Calu3 (cell line): ENCODE results near the gene OR6K2. TPM values are rescaled to one million over a fixed set of nuclear protein-coding genes. Genes with fewer than 3 reads are reported as not detected.

Experiments
- BruUV-seq: library from RNA; stranded (reverse); fragments of 400-500 nt; replicated peaks from 2 replicates; lab custom pipeline; 2021; lab: Mats Ljungman, UMichigan
- CTCF ChIA-PET: fragments of 300-600 bp; sonication (Branson Sonifier 250); formaldehyde crosslinking; loops from one replicate; lab custom pipeline; 2022; ENCODE audit warnings: antibody characterized with exemption; lab: Charles Lee
- DNase-seq: peaks from one replicate; pipeline ENCODE4 v3.0.0; 2022
- H3K27ac Mint-ChIP-seq: one replicate; pipeline ENCODE4 v1.8.0; 2022; ENCODE audit warnings: mixed read lengths; ENCODE audit not compliant: unreplicated experiment
- H3K27me3 Mint-ChIP-seq: one replicate; pipeline ENCODE4 v1.8.0; 2022; ENCODE audit warnings: mixed read lengths; ENCODE audit not compliant: unreplicated experiment
- H3K36me3 Mint-ChIP-seq: one replicate; pipeline ENCODE4 v1.8.0; 2022; ENCODE audit warnings: mild to moderate bottlenecking, moderate library complexity, mixed read lengths; ENCODE audit not compliant: insufficient read depth, unreplicated experiment
- H3K4me1 Mint-ChIP-seq: one replicate; pipeline ENCODE4 v1.8.0; 2022; ENCODE audit warnings: mild to moderate bottlenecking, low read depth, mixed read lengths; ENCODE audit not compliant: unreplicated experiment
- H3K4me3 Mint-ChIP-seq: one replicate; pipeline ENCODE4 v1.8.0; 2022; ENCODE audit warnings: mild to moderate bottlenecking, low read depth, moderate library complexity, mixed read lengths; ENCODE audit not compliant: unreplicated experiment
- H3K9me3 Mint-ChIP-seq: one replicate; pipeline ENCODE4 v1.8.0; 2022; ENCODE audit warnings: low read depth, mixed read lengths; ENCODE audit not compliant: unreplicated experiment
- intact Hi-C: fragments of 100-400 bp; cut with micrococcal nuclease; formaldehyde crosslinking; loops from one replicate; pipeline ENCODE4 v1.10.0; 2022; ENCODE audit not compliant: unreplicated experiment
- total RNA-seq: library from RNA; stranded (reverse); gene quantifications from 2 replicates; pipeline ENCODE4 v1.2.3, GENCODE V29; 2022
- TF ChIP-seq, protein P1 (sequence below): fragments of 200-600 bp; IDR thresholded peaks from one replicate; pipeline ENCODE4 v1.8.0; 2022; ENCODE audit warnings: antibody characterized with exemption; ENCODE audit not compliant: unreplicated experiment

OR6K2 gene
- total RNA-seq, 1 experiment from 2014 or later, result not detected

GRCh38 chr1:158719664-158720063 is 19.2 kb upstream of the OR6K2 start:
- Mint-ChIP-seq H3K4me1 (no peaks in the 10 kb centered on the region), H3K9me3 (peaks cover 2% of the 10 kb centered on the region), H3K36me3 (no peaks in the 10 kb centered on the region), H3K27me3 (no peaks in the 10 kb centered on the region), H3K4me3 (no peak overlapping the region), H3K27ac (no peak overlapping the region)
- no peak for DNase-seq
- intact Hi-C loops, result loop anchor here (10.0 kb wide), 1 partner anchor 355 kb away; the partner anchor contains the start of gene AIM2
- CTCF ChIA-PET, result interaction anchor here (1.4 kb wide), 1 partner anchor 10 kb away, joined by 3 read pairs; no protein-coding TSS in a partner anchor
- BruUV-seq, result no TSS peak
- TF ChIP-seq, protein P1, sequence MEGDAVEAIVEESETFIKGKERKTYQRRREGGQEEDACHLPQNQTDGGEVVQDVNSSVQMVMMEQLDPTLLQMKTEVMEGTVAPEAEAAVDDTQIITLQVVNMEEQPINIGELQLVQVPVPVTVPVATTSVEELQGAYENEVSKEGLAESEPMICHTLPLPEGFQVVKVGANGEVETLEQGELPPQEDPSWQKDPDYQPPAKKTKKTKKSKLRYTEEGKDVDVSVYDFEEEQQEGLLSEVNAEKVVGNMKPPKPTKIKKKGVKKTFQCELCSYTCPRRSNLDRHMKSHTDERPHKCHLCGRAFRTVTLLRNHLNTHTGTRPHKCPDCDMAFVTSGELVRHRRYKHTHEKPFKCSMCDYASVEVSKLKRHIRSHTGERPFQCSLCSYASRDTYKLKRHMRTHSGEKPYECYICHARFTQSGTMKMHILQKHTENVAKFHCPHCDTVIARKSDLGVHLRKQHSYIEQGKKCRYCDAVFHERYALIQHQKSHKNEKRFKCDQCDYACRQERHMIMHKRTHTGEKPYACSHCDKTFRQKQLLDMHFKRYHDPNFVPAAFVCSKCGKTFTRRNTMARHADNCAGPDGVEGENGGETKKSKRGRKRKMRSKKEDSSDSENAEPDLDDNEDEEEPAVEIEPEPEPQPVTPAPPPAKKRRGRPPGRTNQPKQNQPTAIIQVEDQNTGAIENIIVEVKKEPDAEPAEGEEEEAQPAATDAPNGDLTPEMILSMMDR, result no peak

DNA sequence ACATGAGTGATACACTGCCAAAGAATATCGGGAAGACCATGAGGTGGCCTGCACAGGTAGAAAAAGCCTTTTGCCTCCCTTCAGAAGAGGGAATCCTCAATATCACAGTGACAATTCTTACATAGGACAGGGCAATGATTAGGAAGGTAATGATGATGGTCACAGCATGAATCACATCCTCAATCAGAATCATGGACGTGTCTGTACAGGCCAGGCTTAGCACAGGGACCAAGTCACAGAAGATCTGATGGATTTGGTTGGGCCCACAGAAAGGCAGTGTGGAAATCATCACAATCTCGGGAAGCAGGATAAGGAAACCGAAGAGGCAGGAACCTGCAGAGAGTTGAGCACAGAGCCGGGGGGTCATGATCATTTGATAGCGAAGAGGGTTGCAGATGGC is 16.9 kb upstream of the OR6K2 start:
- Mint-ChIP-seq H3K27me3 (no peaks in the 10 kb centered on the region), H3K4me3 (no peak overlapping the region), H3K9me3 (peaks cover 2% of the 10 kb centered on the region), H3K36me3 (no peaks in the 10 kb centered on the region), H3K27ac (no peak overlapping the region), H3K4me1 (no peaks in the 10 kb centered on the region)
- TF ChIP-seq, protein P1, result no peak
- CTCF ChIA-PET, result no interaction called here
- intact Hi-C loops, result loop anchor here (10.0 kb wide), 1 partner anchor 357 kb away; the partner anchor contains the start of gene AIM2
- no peak for DNase-seq
- no TSS peak for BruUV-seq

- Mint-ChIP-seq H3K4me1 (no peaks in the 10 kb centered on the region), H3K9me3 (peaks cover 2% of the 10 kb centered on the region), H3K4me3 (no peak overlapping the region), H3K27ac (no peak overlapping the region), H3K36me3 (no peaks in the 10 kb centered on the region), H3K27me3 (no peaks in the 10 kb centered on the region)
- BruUV-seq, result no TSS peak
- intact Hi-C loops, result loop anchor here (10.0 kb wide), 1 partner anchor 358 kb away; the partner anchor contains the start of gene AIM2
- CTCF ChIA-PET, result no interaction called here
- TF ChIP-seq, protein P1, result no peak
- no peak for DNase-seq
These were observed 15.9 kb upstream of the OR6K2 start for GRCh38 chr1:158716335-158716734.

DNA sequence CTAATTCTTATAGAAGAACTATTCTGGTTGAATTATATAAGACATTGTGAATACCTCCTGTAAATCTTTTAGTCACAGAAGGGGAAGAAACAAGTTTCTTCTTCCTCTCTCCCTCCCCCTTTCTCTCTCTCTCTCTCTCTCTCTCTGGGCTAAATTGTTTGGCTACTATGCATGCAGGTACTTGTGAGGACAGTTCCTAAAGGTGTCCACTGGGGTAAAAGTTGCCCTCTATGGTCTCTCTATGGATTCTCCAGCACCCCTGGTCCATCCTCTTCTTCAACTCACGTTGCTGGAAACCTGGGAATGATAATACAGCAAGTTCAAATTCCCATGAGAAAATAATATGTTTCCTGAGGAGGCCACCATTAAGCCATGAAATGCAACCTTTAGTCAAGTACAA is 14.3 kb upstream of the OR6K2 start:
- TF ChIP-seq, protein P1, result no peak
- no TSS peak for BruUV-seq
- DNase-seq, result no peak
- no peak overlapping the region for H3K4me3 Mint-ChIP-seq
- CTCF ChIA-PET, result no interaction called here
- H3K27me3 Mint-ChIP-seq, result no peaks in the 10 kb centered on the region
- no peak overlapping the region for H3K27ac Mint-ChIP-seq
- H3K9me3 Mint-ChIP-seq, result peaks cover 2% of the 10 kb centered on the region
- intact Hi-C loops, result loop anchor here (10.0 kb wide), 1 partner anchor 360 kb away; the partner anchor contains the start of gene AIM2
- no peaks in the 10 kb centered on the region for H3K36me3 Mint-ChIP-seq
- no peaks in the 10 kb centered on the region for H3K4me1 Mint-ChIP-seq
